Skin of body (tissue), 2 donors: Measurements from ENCODE around the gene PLAAT2. TPM values are rescaled to one million over a fixed set of nuclear protein-coding genes. Genes with fewer than 3 reads are reported as not detected.
"Not testable (repeated sequence)": the region's sequence is repeated elsewhere in the genome, so short reads cannot be mapped to it uniquely, and the experiment has no call there.

Experiments used
- DNase-seq: peaks from one replicate; lab custom pipeline; 2025; lab: John Stamatoyannopoulos, UW
- total RNA-seq: library from RNA; depleted of rRNA; stranded (reverse); fragments of >200 nt; gene quantifications from one replicate; pipeline ENCODE4 v1.2.3, GENCODE V29; 2014

Gene PLAAT2
- total RNA-seq, 1 donor from 2014 or later: not detected

GRCh38 chr11:63578882-63579281, 15.7 kb upstream of the PLAAT2 start:
- DNase-seq: not testable (repeated sequence)

GRCh38 chr11:63574856-63575602, 11.8 kb upstream of the PLAAT2 start:
- no peak for DNase-seq

GRCh38 chr11:63573881-63574855, 11.0 kb upstream of the PLAAT2 start:
- peak; percentile 47 for DNase-seq

- no peak for DNase-seq
Observed at GRCh38 chr11:63572026-63572688, 9.0 kb upstream of the PLAAT2 start.

GRCh38 chr11:63569570-63569969, 6.4 kb upstream of the PLAAT2 start:
- no peak for DNase-seq

GRCh38 chr11:63567044-63567840, 4.1 kb upstream of the PLAAT2 start:
- peak; percentile 48 for DNase-seq

GRCh38 chr11:63564784-63565350, 1.7 kb upstream of the PLAAT2 start:
- no peak for DNase-seq

- no peak for DNase-seq
Observed at GRCh38 chr11:63564056-63564774, 1.0 kb upstream of the PLAAT2 start.

GRCh38 chr11:63560506-63561180, 2.5 kb downstream of the PLAAT2 start:
- DNase-seq: no peak

- no peak for DNase-seq
Observed at GRCh38 chr11:63558459-63559157, 4.6 kb downstream of the PLAAT2 start.

GRCh38 chr11:63557570-63557969, 5.6 kb downstream of the PLAAT2 start:
- no peak for DNase-seq

GRCh38 chr11:63556404-63557013, 6.7 kb downstream of the PLAAT2 start:
- DNase-seq: no peak

GRCh38 chr11:63554877-63555223, 8.3 kb downstream of the PLAAT2 start:
- no peak for DNase-seq

- DNase-seq: no peak
Observed at GRCh38 chr11:63553759-63554158, 9.4 kb downstream of the PLAAT2 start.

GRCh38 chr11:63552921-63553320, 10.3 kb downstream of the PLAAT2 start:
- DNase-seq: no peak

GRCh38 chr11:63551889-63552266, 11.3 kb downstream of the PLAAT2 start:
- DNase-seq: no peak

- DNase-seq: no peak
Observed at GRCh38 chr11:63551091-63551888, 11.9 kb downstream of the PLAAT2 start.
